Upper lobe of left lung (tissue), 6 donors: ENCODE results near the gene TUBAL3. TPM values are rescaled to one million over a fixed set of nuclear protein-coding genes. Genes with fewer than 3 reads are reported as not detected.
A peak's percentile ranks its signal among the peaks of the same experiment; 100 is the strongest.

ENCODE experiments used
- ATAC-seq, 2 donors: fragments of 200-7000 bp; cut with Tn5 transposase; one replicate each; pipeline ENCODE4 v1.9.1; 2022; ENCODE audit warnings: mild to moderate bottlenecking in 2 of 2, moderate library complexity in 2 of 2; ENCODE audit not compliant: low FRiP score in 2 of 2
- DNase-seq, 2 donors: peaks; one replicate each; pipeline ENCODE4 v3.0.0-alpha.2; 2019 to 2020
- H3K27ac ChIP-seq, 4 donors: fragments of 200-600 bp; sonication (generic); one replicate each; pipeline ENCODE4 v1.5.1; 2016 to 2019
- H3K27me3 ChIP-seq, 4 donors: fragments of 200-600 bp; sonication (generic); one replicate each; pipeline ENCODE4 v1.5.1; 2017 to 2019
- H3K36me3 ChIP-seq, 4 donors: fragments of 200-600 bp; sonication (generic); one replicate each; pipeline ENCODE4 v1.5.1; 2016 to 2019
- H3K4me1 ChIP-seq, 4 donors: fragments of 200-600 bp; sonication (generic); one replicate each; pipeline ENCODE4 v1.5.1; 2018 to 2019
- H3K4me3 ChIP-seq, 4 donors: fragments of 200-600 bp; sonication (generic); one replicate each; pipeline ENCODE4 v1.5.1; 2017 to 2019; ENCODE audit warnings: mild to moderate bottlenecking in 2 of 4, moderate library complexity in 1 of 4
- H3K9me3 ChIP-seq, 4 donors: fragments of 200-600 bp; sonication (generic); one replicate each; pipeline ENCODE4 v1.5.1; 2018 to 2019
- CTCF ChIP-seq, 6 experiments: fragments of 450-650 bp in 4 of 6; fragments of 200-600 bp in 2 of 6; sonication (generic) in 2 of 6; IDR thresholded peaks; one replicate each; pipeline ENCODE4 v1.5.1; 2016 to 2019; ENCODE audit warnings: antibody characterized with exemption in 6 of 6
- EP300 ChIP-seq, 4 donors: sonication (generic); formaldehyde crosslinking; IDR thresholded peaks; one replicate each; pipeline ENCODE4 v1.5.1; 2017; ENCODE audit warnings: antibody characterized with exemption in 4 of 4, control low read depth in 2 of 4
- POLR2A ChIP-seq, 4 donors: fragments of 450-650 bp; IDR thresholded peaks; one replicate each; pipeline ENCODE4 v1.5.1; 2016 to 2017; ENCODE audit warnings: antibody characterized with exemption in 4 of 4, mild to moderate bottlenecking in 2 of 4
- POLR2AphosphoS5 ChIP-seq, 2 donors: sonication (generic); formaldehyde crosslinking; IDR thresholded peaks; one replicate each; pipeline ENCODE4 v1.5.1; 2017; ENCODE audit warnings: antibody characterized with exemption in 2 of 2
- WGBS, 2 donors: methylation state at CpG; one replicate each; pipeline ENCODE4 v1.1.5; 2017 to 2018; 5-methylcytosine and 5-hydroxymethylcytosine counted together
- total RNA-seq, 6 donors: library from RNA; depleted of rRNA in 4 of 6; stranded (reverse); fragments of >200 nt in 4 of 6; gene quantifications; one replicate each; pipeline versions ENCODE4 v1.1.0 to v1.2.1, GENCODE V29; 2016 to 2021
- donor health status: DM: no; HTN: no; CAD: no; lungs with moderate emphysema.
- donor health status: DM: no; HTN: yes; CAD: no; lungs with severe emphysema.

The TUBAL3 gene
- total RNA-seq, 6 donors from 2014 or later, result 0.59 TPM; not detected in 5

- 40 to 42% methylated on average over 2 of the region's 2 CpGs for WGBS, 2 donors
- DNase-seq (no peak), ATAC-seq (no peak)
- Histone ChIP-seq H3K36me3 (peaks cover 10 to 18% (median 14%) of the 10 kb centered on the region in 4 donors), H3K4me3 (peak overlapping the region in 3 of 4 donors; percentile 39 to 51 (median 49)), H3K27me3 (no peaks in the 10 kb centered on the region), H3K9me3 (no peaks in the 10 kb centered on the region), H3K27ac (peak overlapping the region in 2 of 4 donors; percentile 0 to 44), H3K4me1 (peaks cover 3 to 17% (median 7%) of the 10 kb centered on the region in 4 donors)
- TF ChIP-seq POLR2AphosphoS5 (IDR thresholded peaks at IDR 0.05) (no peak), POLR2A (IDR thresholded peaks at IDR 0.05) (no peak), EP300 (IDR thresholded peaks at IDR 0.05) (no peak), CTCF (IDR thresholded peaks at IDR 0.05) (no peak)
Observed at GRCh38 chr10:5449227-5449626, 44.6 kb upstream of the TUBAL3 start.

- peak overlapping the region in 2 of 4 donors; percentile 16 to 68 for H3K27ac ChIP-seq
Observed at GRCh38 chr10:5448333-5449001, 43.8 kb upstream of the TUBAL3 start.

GRCh38 chr10:5447611-5448071, 43.0 kb upstream of the TUBAL3 start:
- no peak for DNase-seq
- no peaks in the 10 kb centered on the region for H3K9me3 ChIP-seq
- peaks cover 0 to 5% (median under 1%) of the 10 kb centered on the region in 4 donors for H3K36me3 ChIP-seq
- no peaks in the 10 kb centered on the region for H3K27me3 ChIP-seq
- peaks cover 3 to 17% (median 7%) of the 10 kb centered on the region in 4 donors for H3K4me1 ChIP-seq
- WGBS, 2 donors, result 14% methylated on average over 5 of the region's 5 CpGs
- H3K27ac ChIP-seq, result peak overlapping the region; percentile 16 to 68 (median 64)
- TF ChIP-seq POLR2AphosphoS5 (IDR thresholded peaks at IDR 0.05) (no peak), EP300 (IDR thresholded peaks at IDR 0.05) (no peak), POLR2A (IDR thresholded peaks at IDR 0.05) (no peak), CTCF (IDR thresholded peaks at IDR 0.05) (no peak)
- H3K4me3 ChIP-seq, result peak overlapping the region in 3 of 4 donors; percentile 39 to 51 (median 49)
- peak; percentile 5 to 41 for ATAC-seq

More at GRCh38 chr10:5448333-5449001, 43.8 kb upstream of the TUBAL3 start:
- Histone ChIP-seq H3K4me1 (peaks cover 3 to 17% (median 7%) of the 10 kb centered on the region in 4 donors), H3K27me3 (no peaks in the 10 kb centered on the region), H3K9me3 (no peaks in the 10 kb centered on the region), H3K4me3 (peak overlapping the region in 3 of 4 donors; percentile 39 to 51 (median 49)), H3K36me3 (peaks cover 4 to 11% (median 6%) of the 10 kb centered on the region in 4 donors)
- WGBS, 2 donors, result 32 to 45% methylated on average over 4 of the region's 4 CpGs
- no peak for TF ChIP-seq EP300 (IDR thresholded peaks at IDR 0.05)
- TF ChIP-seq CTCF (IDR thresholded peaks at IDR 0.05), result no peak
- no peak for TF ChIP-seq POLR2A (IDR thresholded peaks at IDR 0.05)
- no peak for TF ChIP-seq POLR2AphosphoS5 (IDR thresholded peaks at IDR 0.05)
- DNase-seq (no peak), ATAC-seq (no peak)

- WGBS, 2 donors, result 23 to 24% methylated on average over 3 of the region's 3 CpGs
- Histone ChIP-seq H3K27me3 (no peaks in the 10 kb centered on the region), H3K9me3 (no peaks in the 10 kb centered on the region), H3K4me3 (peak overlapping the region in 3 of 4 donors; percentile 39 to 51 (median 49)), H3K4me1 (peaks cover 3 to 17% (median 7%) of the 10 kb centered on the region in 4 donors), H3K27ac (peak overlapping the region; percentile 60 to 68 (median 64)), H3K36me3 (no peaks in the 10 kb centered on the region)
- DNase-seq (no peak), ATAC-seq (no peak)
- no peak for TF ChIP-seq EP300 (IDR thresholded peaks at IDR 0.05)
- no peak for TF ChIP-seq CTCF (IDR thresholded peaks at IDR 0.05)
- no peak for TF ChIP-seq POLR2A (IDR thresholded peaks at IDR 0.05)
- no peak for TF ChIP-seq POLR2AphosphoS5 (IDR thresholded peaks at IDR 0.05)
Observed at GRCh38 chr10:5447056-5447455, 42.4 kb upstream of the TUBAL3 start.
